ENCODE measurements around the gene CMSS1. TPM values are rescaled to one million over a fixed set of nuclear protein-coding genes. Genes with fewer than 3 reads are reported as not detected.
A peak's percentile ranks its signal among the peaks of the same experiment; 100 is the strongest.

The CMSS1 gene
- total and polyA plus RNA-seq, 4 donors = 3.8 to 19.5 (median 7.5) TPM

GRCh38 chr3:100068826-100069225 is 251.2 kb downstream of the CMSS1 start:
- 18% methylated on average over 5 of the region's 5 CpGs for WGBS
- H3K27ac ChIP-seq (ENCODE audit: low read depth in 1 of 2, low read length in 2 of 2) = no peak overlapping the region
- peak; percentile 81 for DNase-seq (ENCODE audit: low spot score)

GRCh38 chr3:100069472-100069871 is 251.8 kb downstream of the CMSS1 start:
- Histone ChIP-seq H3K27ac (ENCODE audit: low read depth in 1 of 2, low read length in 2 of 2) (no peak overlapping the region), H3K9ac (ENCODE audit: low read depth in 1 of 2, low read length in 2 of 2) (no peak overlapping the region), H3K27me3 (ENCODE audit: control insufficient read depth in 4 of 4, insufficient read depth in 4 of 4, low read length in 3 of 4) (no peaks in the 10 kb centered on the region), H3K4me3 (ENCODE audit: low read depth in 1 of 3, low read length in 3 of 3) (no peak overlapping the region), H3K4me1 (ENCODE audit: control insufficient read depth in 4 of 4, insufficient read depth in 4 of 4, low read length in 3 of 4) (peaks cover 0 to 4% (median 0%) of the 10 kb centered on the region in 4 donors), H3K9me3 (ENCODE audit: control insufficient read depth in 4 of 4, low read length in 3 of 4) (no peaks in the 10 kb centered on the region), H3K36me3 (ENCODE audit: control insufficient read depth in 4 of 4, insufficient read depth in 3 of 4, low read depth in 1 of 4, low read length in 3 of 4) (no peaks in the 10 kb centered on the region)
- WGBS = 90% methylated on average over 3 of the region's 3 CpGs
- no peak for DNase-seq (ENCODE audit: low spot score)
- no peak for TF ChIP-seq NR2F2 (IDR thresholded peaks at IDR 0.05)

More at GRCh38 chr3:100068826-100069225, 251.2 kb downstream of the CMSS1 start:
- no peaks in the 10 kb centered on the region for H3K9me3 ChIP-seq (ENCODE audit: control insufficient read depth in 4 of 4, low read length in 3 of 4)
- H3K36me3 ChIP-seq (ENCODE audit: control insufficient read depth in 4 of 4, insufficient read depth in 3 of 4, low read depth in 1 of 4, low read length in 3 of 4) = no peaks in the 10 kb centered on the region
- H3K4me1 ChIP-seq (ENCODE audit: control insufficient read depth in 4 of 4, insufficient read depth in 4 of 4, low read length in 3 of 4) = peaks cover 0 to 4% (median 0%) of the 10 kb centered on the region in 4 donors
- H3K4me3 ChIP-seq (ENCODE audit: low read depth in 1 of 3, low read length in 3 of 3) = no peak overlapping the region
- no peaks in the 10 kb centered on the region for H3K27me3 ChIP-seq (ENCODE audit: control insufficient read depth in 4 of 4, insufficient read depth in 4 of 4, low read length in 3 of 4)
- no peak overlapping the region for H3K9ac ChIP-seq (ENCODE audit: low read depth in 1 of 2, low read length in 2 of 2)
- TF ChIP-seq CTCF (IDR thresholded peaks at IDR 0.05; ENCODE audit: low read depth, low read length, missing input control) = peak; percentile 83
- no peak for TF ChIP-seq HNF4G (IDR thresholded peaks at IDR 0.05)
- TF ChIP-seq EGR1 (IDR thresholded peaks at IDR 0.05; ENCODE audit: low read depth in 2 of 2) = no peak
- no peak for TF ChIP-seq ATF3 (IDR thresholded peaks at IDR 0.05)
- TF ChIP-seq GABPA (IDR thresholded peaks at IDR 0.05 in 1 of 2, conservative IDR thresholded peaks at IDR 0.05 in 1 of 2) = no peak
- no peak for TF ChIP-seq TAF1 (conservative IDR thresholded peaks at IDR 0.05)
- peak; percentile 95 to 99 for TF ChIP-seq RAD21 (IDR thresholded peaks at IDR 0.05)
- TF ChIP-seq RXRA (IDR thresholded peaks at IDR 0.05) = peak in 1 of 2 donors; percentile 40
- peak; percentile 34 for TF ChIP-seq MAX (IDR thresholded peaks at IDR 0.05)
- no peak for TF ChIP-seq FOXA2 (IDR thresholded peaks at IDR 0.05)
- TF ChIP-seq HNF4A (conservative IDR thresholded peaks at IDR 0.05) = no peak
- TF ChIP-seq SP1 (IDR thresholded peaks at IDR 0.05) = no peak
- TF ChIP-seq FOXA1 (IDR thresholded peaks at IDR 0.05) = no peak
- no peak for TF ChIP-seq JUND (IDR thresholded peaks at IDR 0.05)
- TF ChIP-seq YY1 (IDR thresholded peaks at IDR 0.05) = no peak

- H3K36me3 ChIP-seq (ENCODE audit: control insufficient read depth in 4 of 4, insufficient read depth in 3 of 4, low read depth in 1 of 4, low read length in 3 of 4) = no peaks in the 10 kb centered on the region
- no peak overlapping the region for H3K9ac ChIP-seq (ENCODE audit: low read depth in 1 of 2, low read length in 2 of 2)
- WGBS = 89% methylated on average over 3 of the region's 3 CpGs
- TF ChIP-seq NR2F2 (IDR thresholded peaks at IDR 0.05) (no peak), EGR1 (IDR thresholded peaks at IDR 0.05; ENCODE audit: low read depth in 2 of 2) (no peak)
- no peak overlapping the region for H3K27ac ChIP-seq (ENCODE audit: low read depth in 1 of 2, low read length in 2 of 2)
- H3K4me1 ChIP-seq (ENCODE audit: control insufficient read depth in 4 of 4, insufficient read depth in 4 of 4, low read length in 3 of 4) = peaks cover 0 to 15% (median 9%) of the 10 kb centered on the region in 4 donors
- H3K27me3 ChIP-seq (ENCODE audit: control insufficient read depth in 4 of 4, insufficient read depth in 4 of 4, low read length in 3 of 4) = no peaks in the 10 kb centered on the region
- no peak overlapping the region for H3K4me3 ChIP-seq (ENCODE audit: low read depth in 1 of 3, low read length in 3 of 3)
- no peaks in the 10 kb centered on the region for H3K9me3 ChIP-seq (ENCODE audit: control insufficient read depth in 4 of 4, low read length in 3 of 4)
- no peak for DNase-seq (ENCODE audit: low spot score)
These were observed 254.8 kb downstream of the CMSS1 start for GRCh38 chr3:100072326-100073048.
